Stomach (tissue), 4 donors: ENCODE results near the gene ABCC9.

Experiments used
- EP300 ChIP-seq: sonication (generic); formaldehyde crosslinking; IDR thresholded peaks from one replicate; pipeline ENCODE4 v1.6.1; 2017; ENCODE audit warnings: antibody characterized with exemption
- POLR2A ChIP-seq, 4 donors: fragments of 450-650 bp; IDR thresholded peaks; one replicate each; pipeline ENCODE4 v1.6.1; 2016; ENCODE audit warnings: antibody characterized with exemption in 4 of 4, control low read depth in 2 of 4, mild to moderate bottlenecking in 1 of 4, moderate library complexity in 1 of 4
- TF ChIP-seq, protein P1 (sequence below), 7 experiments: fragments of 450-650 bp in 4 of 7; fragments of 200-600 bp in 3 of 7; sonication (generic) in 3 of 7; IDR thresholded peaks; one replicate each; pipeline ENCODE4 v1.5.1; 2016 to 2019; ENCODE audit warnings: antibody characterized with exemption in 7 of 7, control low read depth in 2 of 7, mild to moderate bottlenecking in 1 of 7

DNA sequence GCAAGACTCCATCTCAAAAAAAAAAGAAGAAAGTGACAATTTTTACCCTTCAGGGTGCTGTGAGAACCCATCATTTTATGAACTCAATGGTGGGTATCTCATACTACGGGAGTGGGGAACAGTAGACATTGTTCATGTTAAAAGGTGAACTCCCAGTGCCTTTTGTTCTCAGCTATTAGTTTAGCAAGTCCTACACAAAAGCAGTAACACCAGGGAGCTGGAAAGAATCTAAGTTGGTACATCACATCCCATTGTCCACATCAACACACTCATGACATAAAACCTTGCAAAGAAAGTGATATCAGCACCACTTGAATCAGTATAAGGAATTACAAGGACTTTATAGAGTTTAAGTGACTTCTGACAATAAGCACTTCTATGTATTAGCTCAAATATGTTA is 47.4 kb upstream of the ABCC9 start:
- no peak for TF ChIP-seq POLR2A (IDR thresholded peaks at IDR 0.05)
- TF ChIP-seq, protein P1, sequence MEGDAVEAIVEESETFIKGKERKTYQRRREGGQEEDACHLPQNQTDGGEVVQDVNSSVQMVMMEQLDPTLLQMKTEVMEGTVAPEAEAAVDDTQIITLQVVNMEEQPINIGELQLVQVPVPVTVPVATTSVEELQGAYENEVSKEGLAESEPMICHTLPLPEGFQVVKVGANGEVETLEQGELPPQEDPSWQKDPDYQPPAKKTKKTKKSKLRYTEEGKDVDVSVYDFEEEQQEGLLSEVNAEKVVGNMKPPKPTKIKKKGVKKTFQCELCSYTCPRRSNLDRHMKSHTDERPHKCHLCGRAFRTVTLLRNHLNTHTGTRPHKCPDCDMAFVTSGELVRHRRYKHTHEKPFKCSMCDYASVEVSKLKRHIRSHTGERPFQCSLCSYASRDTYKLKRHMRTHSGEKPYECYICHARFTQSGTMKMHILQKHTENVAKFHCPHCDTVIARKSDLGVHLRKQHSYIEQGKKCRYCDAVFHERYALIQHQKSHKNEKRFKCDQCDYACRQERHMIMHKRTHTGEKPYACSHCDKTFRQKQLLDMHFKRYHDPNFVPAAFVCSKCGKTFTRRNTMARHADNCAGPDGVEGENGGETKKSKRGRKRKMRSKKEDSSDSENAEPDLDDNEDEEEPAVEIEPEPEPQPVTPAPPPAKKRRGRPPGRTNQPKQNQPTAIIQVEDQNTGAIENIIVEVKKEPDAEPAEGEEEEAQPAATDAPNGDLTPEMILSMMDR (IDR thresholded peaks at IDR 0.05) = no peak
- TF ChIP-seq EP300 = no peak
